Measurements from ENCODE around the gene ZNF532.

ZNF532 gene

GRCh38 chr18:58997811-58998337 is 133.2 kb downstream of the ZNF532 start:
- TF ChIP-seq ZFX (IDR thresholded peaks at IDR 0.05; ENCODE audit: borderline replicate concordance) (no peak), CTCF (IDR thresholded peaks at IDR 0.05) (no peak)
- H3K27ac ChIP-seq = no peak overlapping the region

GRCh38 chr18:58998401-58999203 is 133.9 kb downstream of the ZNF532 start:
- TF ChIP-seq CTCF (IDR thresholded peaks at IDR 0.05) (no peak), ZFX (IDR thresholded peaks at IDR 0.05; ENCODE audit: borderline replicate concordance) (no peak)
- H3K27ac ChIP-seq = no peak overlapping the region

GRCh38 chr18:59001166-59001565 is 136.5 kb downstream of the ZNF532 start:
- no peak overlapping the region for H3K27ac ChIP-seq
- TF ChIP-seq CTCF (IDR thresholded peaks at IDR 0.05) = no peak
- no peak for TF ChIP-seq ZFX (IDR thresholded peaks at IDR 0.05; ENCODE audit: borderline replicate concordance)

GRCh38 chr18:59001721-59002120 is 137.0 kb downstream of the ZNF532 start:
- no peak overlapping the region for H3K27ac ChIP-seq
- TF ChIP-seq CTCF (IDR thresholded peaks at IDR 0.05) = no peak
- no peak for TF ChIP-seq ZFX (IDR thresholded peaks at IDR 0.05; ENCODE audit: borderline replicate concordance)

- H3K27ac ChIP-seq = no peak overlapping the region
- TF ChIP-seq ZFX (IDR thresholded peaks at IDR 0.05; ENCODE audit: borderline replicate concordance) (no peak), CTCF (IDR thresholded peaks at IDR 0.05) (no peak)
These were observed 138.4 kb downstream of the ZNF532 start for GRCh38 chr18:59002974-59003594.

- H3K27ac ChIP-seq = no peak overlapping the region
- no peak for TF ChIP-seq ZFX (IDR thresholded peaks at IDR 0.05; ENCODE audit: borderline replicate concordance)
- no peak for TF ChIP-seq CTCF (IDR thresholded peaks at IDR 0.05)
These were observed 140.6 kb downstream of the ZNF532 start for GRCh38 chr18:59005262-59005661.
